IMR-90 (cell line): ENCODE results near the gene CLIC5. TPM values are rescaled to one million over a fixed set of nuclear protein-coding genes. Genes with fewer than 3 reads are reported as not detected.

Experiments
- ATAC-seq: fragments of 200-7000 bp; cut with Tn5 transposase; 2 replicates; pipeline ENCODE4 v1.9.1; 2020; ENCODE audit warnings: low read depth, mild to moderate bottlenecking, moderate library complexity
- BruUV-seq: library from RNA; stranded (reverse); fragments of 400-500 nt; replicated peaks from 2 replicates; lab custom pipeline; 2021; lab: Mats Ljungman, UMichigan
- CTCF ChIA-PET: fragments of 300-600 bp; formaldehyde crosslinking; extraction: SDS; loops from one replicate; lab custom pipeline; 2021; ENCODE audit warnings: antibody characterized with exemption; lab: Yijun Ruan, JAX
- POLR2A ChIA-PET: fragments of 300-600 bp; sonication (Branson Sonifier 250); formaldehyde crosslinking; loops from one replicate; lab custom pipeline; 2022; ENCODE audit warnings: antibody characterized with exemption; ENCODE audit not compliant: unreplicated experiment; lab: Charles Lee
- DNase-seq: peaks from one replicate; pipeline ENCODE4 v3.0.0; 2013
- H2AFZ ChIP-seq: replicated peaks from 2 replicates; pipeline ENCODE3; 2013; ENCODE audit warnings: low read length, mild to moderate bottlenecking; ENCODE audit not compliant: poor library complexity
- H2AK5ac ChIP-seq: 2 replicates; pipeline ENCODE4 v1.6.1; 2013; ENCODE audit warnings: low read depth, low read length, inconsistent platforms
- H2AK9ac ChIP-seq: replicated peaks from 2 replicates; pipeline ENCODE3; 2013; ENCODE audit warnings: mild to moderate bottlenecking, low read depth, low read length, moderate library complexity; ENCODE audit not compliant: poor library complexity
- H2BK120ac ChIP-seq: 2 replicates; pipeline ENCODE4 v1.6.1; 2013; ENCODE audit warnings: low read depth, low read length, inconsistent platforms
- H2BK15ac ChIP-seq: 3 replicates; pipeline ENCODE4 v1.6.1; 2013; ENCODE audit warnings: low read depth, low read length, inconsistent platforms
- H2BK20ac ChIP-seq: 2 replicates; pipeline ENCODE4 v1.6.1; 2013; ENCODE audit warnings: low read depth, mild to moderate bottlenecking, inconsistent platforms, low read length, moderate library complexity
- H2BK5ac ChIP-seq: 2 replicates; pipeline ENCODE4 v1.6.1; 2013; ENCODE audit warnings: mild to moderate bottlenecking, low read depth, low read length, inconsistent platforms; ENCODE audit not compliant: poor library complexity, severe bottlenecking
- H3K14ac ChIP-seq: replicated peaks from 2 replicates; pipeline ENCODE4 v1.6.1; 2013; ENCODE audit warnings: low read depth, low read length, inconsistent platforms
- H3K18ac ChIP-seq: 2 replicates; pipeline ENCODE4 v1.6.1; 2013; ENCODE audit warnings: low read depth, low read length, control low read depth
- H3K23ac ChIP-seq: 2 replicates; pipeline ENCODE4 v1.6.1; 2013; ENCODE audit warnings: low read depth, low read length, inconsistent platforms
- H3K27ac ChIP-seq: 2 replicates; pipeline ENCODE4 v1.5.1; 2013; ENCODE audit warnings: mild to moderate bottlenecking, control low read depth, low read length; ENCODE audit not compliant: insufficient read depth
- H3K27me3 ChIP-seq: 2 replicates; pipeline ENCODE4 v1.6.1; 2013; ENCODE audit warnings: low read length; ENCODE audit not compliant: control insufficient read depth, insufficient read depth
- H3K36me3 ChIP-seq: 2 replicates; pipeline ENCODE4 v1.6.1; 2013; ENCODE audit warnings: low read length, mixed read lengths; ENCODE audit not compliant: control insufficient read depth, insufficient read depth
- H3K4ac ChIP-seq: 2 replicates; pipeline ENCODE4 v1.6.1; 2013; ENCODE audit warnings: low read depth, low read length, inconsistent platforms
- H3K4me1 ChIP-seq: 2 replicates; pipeline ENCODE4 v1.6.1; 2013; ENCODE audit warnings: low read length, mixed read lengths; ENCODE audit not compliant: control insufficient read depth, insufficient read depth
- H3K4me2 ChIP-seq: 2 replicates; pipeline ENCODE4 v1.6.1; 2013; ENCODE audit warnings: low read depth, mild to moderate bottlenecking, control low read depth, low read length, moderate library complexity
- H3K4me3 ChIP-seq: 2 replicates; pipeline ENCODE4 v1.5.1; 2013; ENCODE audit warnings: low read depth, mild to moderate bottlenecking, control low read depth, low read length, moderate library complexity; ENCODE audit not compliant: insufficient read depth
- H3K56ac ChIP-seq: 2 replicates; pipeline ENCODE4 v1.6.1; 2013; ENCODE audit warnings: low read length, inconsistent platforms; ENCODE audit not compliant: insufficient read depth; ENCODE audit errors: extremely low read depth
- H3K79me1 ChIP-seq, 2 experiments: 2 replicates each; pipeline ENCODE4 v1.6.1; 2013; ENCODE audit warnings: low read length in 2 of 2, inconsistent platforms in 1 of 2, low read depth in 1 of 2
- H3K9ac ChIP-seq: 2 replicates; pipeline ENCODE4 v1.6.1; 2013; ENCODE audit warnings: low read depth, low read length, control low read depth
- H3K9me1 ChIP-seq: 2 replicates; pipeline ENCODE4 v1.6.1; 2013; ENCODE audit warnings: low read length, inconsistent platforms; ENCODE audit not compliant: insufficient read depth
- H3K9me3 ChIP-seq: 2 replicates; pipeline ENCODE4 v1.6.1; 2013; ENCODE audit warnings: low read length; ENCODE audit not compliant: control insufficient read depth, insufficient read depth
- H4K20me1 ChIP-seq: 2 replicates; pipeline ENCODE4 v1.6.1; 2013; ENCODE audit warnings: low read length, inconsistent platforms; ENCODE audit not compliant: insufficient read depth
- H4K5ac ChIP-seq: 2 replicates; pipeline ENCODE4 v1.6.1; 2013; ENCODE audit warnings: mild to moderate bottlenecking, low read depth, low read length, control low read depth
- H4K8ac ChIP-seq, 2 experiments: 2 replicates each; pipeline ENCODE4 v1.6.1; 2013; ENCODE audit warnings: low read depth in 2 of 2, low read length in 2 of 2, control low read depth in 1 of 2, inconsistent platforms in 1 of 2
- H4K91ac ChIP-seq: 2 replicates; pipeline ENCODE4 v1.6.1; 2013; ENCODE audit warnings: low read depth, low read length, inconsistent platforms; ENCODE audit not compliant: insufficient read depth
- BHLHE40 ChIP-seq: fragments of 150-350 bp; IDR thresholded peaks from 2 replicates; pipeline ENCODE4 v1.6.1; 2016; ENCODE audit warnings: mild to moderate bottlenecking, low read depth, low read length
- CEBPB ChIP-seq: IDR thresholded peaks from 2 replicates; pipeline ENCODE4 v1.6.1; 2012; ENCODE audit warnings: low read depth, low read length, improper control_type of control experiment
- CHD1 ChIP-seq: IDR thresholded peaks from 2 replicates; pipeline ENCODE4 v1.6.1; 2012; ENCODE audit warnings: low read depth, low read length, improper control_type of control experiment
- CTCF ChIP-seq: conservative IDR thresholded peaks from 2 replicates; pipeline ENCODE4 v1.5.1; 2012; ENCODE audit warnings: mild to moderate bottlenecking, low read depth, low read length, improper control_type of control experiment
- FOS ChIP-seq: fragments of 150-350 bp; IDR thresholded peaks from 2 replicates; pipeline ENCODE4 v1.6.1; 2016; ENCODE audit warnings: low read depth, low read length
- MAFK ChIP-seq: IDR thresholded peaks from 2 replicates; pipeline ENCODE4 v1.6.1; 2012; ENCODE audit warnings: low read depth, low read length, improper control_type of control experiment
- MAZ ChIP-seq: IDR thresholded peaks from 2 replicates; pipeline ENCODE4 v1.6.1; 2012; ENCODE audit warnings: low read depth, mild to moderate bottlenecking, low read length, improper control_type of control experiment, moderate library complexity, borderline replicate concordance
- MXI1 ChIP-seq: IDR thresholded peaks from 2 replicates; pipeline ENCODE4 v1.6.1; 2012; ENCODE audit warnings: low read depth, mild to moderate bottlenecking, low read length, moderate library complexity, borderline replicate concordance
- NFE2L2 ChIP-seq: fragments of 150-350 bp; IDR thresholded peaks from 2 replicates; pipeline ENCODE4 v1.6.1; 2016; ENCODE audit warnings: low read depth, mild to moderate bottlenecking, low read length
- POLR2A ChIP-seq: IDR thresholded peaks from 2 replicates; pipeline ENCODE4 v1.6.1; 2012; ENCODE audit warnings: mild to moderate bottlenecking, low read depth, low read length
- RAD21 ChIP-seq: IDR thresholded peaks from 2 replicates; pipeline ENCODE4 v1.6.1; 2012; ENCODE audit warnings: low read length, improper control_type of control experiment
- RCOR1 ChIP-seq: IDR thresholded peaks from 2 replicates; pipeline ENCODE4 v1.6.1; 2012; ENCODE audit warnings: mild to moderate bottlenecking, low read length, improper control_type of control experiment; ENCODE audit not compliant: insufficient replicate concordance
- RFX5 ChIP-seq: IDR thresholded peaks from 2 replicates; pipeline ENCODE4 v1.8.0; 2012; ENCODE audit warnings: low read depth, mild to moderate bottlenecking, low read length, moderate library complexity
- SMC3 ChIP-seq: fragments of 150-350 bp; IDR thresholded peaks from 2 replicates; pipeline ENCODE4 v1.6.1; 2016; ENCODE audit warnings: low read depth, mild to moderate bottlenecking, antibody characterized with exemption, low read length, moderate library complexity
- USF2 ChIP-seq: fragments of 150-350 bp; IDR thresholded peaks from 2 replicates; pipeline ENCODE4 v1.6.1; 2017; ENCODE audit warnings: mild to moderate bottlenecking, antibody characterized with exemption, low read length, low read depth
- WGBS, 2 experiments: methylation state at CpG; one replicate each; pipeline versions ENCODE4 v1.1.5 to v1.1.7; 2013; ENCODE audit warnings: missing lambda C conversion rate in 2 of 2; ENCODE audit not compliant: insufficient read length in 1 of 2; ENCODE audit errors: extremely low coverage in 2 of 2; 5-methylcytosine and 5-hydroxymethylcytosine counted together
- dilution Hi-C: fragments of 300-500 bp; cut with HindIII; formaldehyde crosslinking; loops from one replicate; pipeline ENCODE4 v1.14.3; 2018; ENCODE audit warnings: low sequenced_read_pairs; ENCODE audit not compliant: unreplicated experiment
- in situ Hi-C: fragments of 300-500 bp; cut with MboI; formaldehyde crosslinking; loops from 3 replicates; pipeline ENCODE4 v1.14.3; 2019; ENCODE audit warnings: low sequenced_read_pairs, inconsistent platforms, mixed read lengths
- intact Hi-C: fragments of 100-400 bp; cut with micrococcal nuclease; formaldehyde crosslinking; loops from 2 replicates; pipeline ENCODE4 v1.10.0; 2022
- polyA plus RNA-seq, 3 experiments: library from polyadenylated mRNA; depleted of rRNA; stranded (reverse); fragments of >200 nt; gene quantifications; 2 replicates each; pipeline ENCODE4 v1.2.3, GENCODE V29; 2012; ENCODE audit warnings: low replicate concordance in 1 of 3
- total RNA-seq: library from RNA; depleted of rRNA; stranded (reverse); fragments of >200 nt; gene quantifications from 2 replicates; pipeline ENCODE4 v1.2.3, GENCODE V29; 2012
- TF ChIP-seq, protein P1 (sequence below): fragments of 150-350 bp; IDR thresholded peaks from 2 replicates; pipeline ENCODE4 v1.6.1; 2016; ENCODE audit warnings: low read depth, mild to moderate bottlenecking, low read length, moderate library complexity, borderline replicate concordance

Gene CLIC5
- total and polyA plus RNA-seq, 2 of the 4 experiments (the other 2 are of a cell fraction) = not detected

- CTCF ChIA-PET = no interaction called here
- Histone ChIP-seq H2BK120ac (no peak overlapping the region), H2BK5ac (no peak overlapping the region), H2AK5ac (no peak overlapping the region), H3K23ac (no peak overlapping the region), H2AFZ (no peak overlapping the region), H3K4me3 (no peak overlapping the region), H3K9ac (no peak overlapping the region), H3K4me1 (no peaks in the 10 kb centered on the region), H3K9me3 (no peaks in the 10 kb centered on the region), H3K9me1 (no peaks in the 10 kb centered on the region), H4K5ac (no peak overlapping the region), H3K18ac (no peak overlapping the region), H4K8ac (no peak overlapping the region), H3K27ac (no peak overlapping the region), H3K4me2 (no peak overlapping the region), H3K4ac (no peak overlapping the region), H4K20me1 (no peaks in the 10 kb centered on the region), H3K27me3 (peaks cover 5% of the 10 kb centered on the region; the same call in 1 of the 2 replicates), H2AK9ac (no peak overlapping the region), H2BK20ac (no peak overlapping the region), H3K56ac (no peak overlapping the region), H3K79me1 (no peaks in the 10 kb centered on the region), H4K91ac (no peak overlapping the region), H3K36me3 (no peaks in the 10 kb centered on the region), H3K14ac (no peak overlapping the region), H2BK15ac (no peak overlapping the region)
- DNase-seq = no peak
- intact Hi-C loops = no loop called here
- in situ Hi-C loops = no loop called here
- WGBS, 2 experiments = no CpG with 5 or more reads among the region's 2 CpGs
- no peak for ATAC-seq
- BruUV-seq = no TSS peak
- POLR2A ChIA-PET = no interaction called here
- dilution Hi-C loops = no loop called here
- no peak for TF ChIP-seq NFE2L2
- no peak for TF ChIP-seq USF2
- TF ChIP-seq RAD21 = no peak
- no peak for TF ChIP-seq SMC3
- TF ChIP-seq FOS = no peak
- no peak for TF ChIP-seq CTCF
- TF ChIP-seq POLR2A = no peak
- no peak for TF ChIP-seq RFX5
- no peak for TF ChIP-seq MXI1
- no peak for TF ChIP-seq MAFK
- TF ChIP-seq CEBPB = no peak
- TF ChIP-seq, protein P1, sequence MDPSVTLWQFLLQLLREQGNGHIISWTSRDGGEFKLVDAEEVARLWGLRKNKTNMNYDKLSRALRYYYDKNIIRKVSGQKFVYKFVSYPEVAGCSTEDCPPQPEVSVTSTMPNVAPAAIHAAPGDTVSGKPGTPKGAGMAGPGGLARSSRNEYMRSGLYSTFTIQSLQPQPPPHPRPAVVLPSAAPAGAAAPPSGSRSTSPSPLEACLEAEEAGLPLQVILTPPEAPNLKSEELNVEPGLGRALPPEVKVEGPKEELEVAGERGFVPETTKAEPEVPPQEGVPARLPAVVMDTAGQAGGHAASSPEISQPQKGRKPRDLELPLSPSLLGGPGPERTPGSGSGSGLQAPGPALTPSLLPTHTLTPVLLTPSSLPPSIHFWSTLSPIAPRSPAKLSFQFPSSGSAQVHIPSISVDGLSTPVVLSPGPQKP = no peak
- no peak for TF ChIP-seq BHLHE40
- TF ChIP-seq RCOR1 = no peak
- no peak for TF ChIP-seq CHD1
- no peak for TF ChIP-seq MAZ
These were observed 54.5 kb downstream of the CLIC5 start for GRCh38 chr6:45961125-45961524.
